K562 (cell line): Measurements from ENCODE around the gene MBNL1. TPM values are rescaled to one million over a fixed set of nuclear protein-coding genes. Genes with fewer than 3 reads are reported as not detected.

ENCODE experiments used
- ATAC-seq: fragments of 200-7000 bp; cut with Tn5 transposase; 3 replicates; pipeline ENCODE4 v1.9.1; 2020; ENCODE audit warnings: moderate library complexity
- BruUV-seq: library from RNA; stranded (reverse); fragments of 400-500 nt; replicated peaks from 2 replicates; lab custom pipeline; 2021; lab: Mats Ljungman, UMichigan
- CTCF ChIA-PET: fragments of 300-600 bp; formaldehyde crosslinking; extraction: SDS; loops from one replicate; lab custom pipeline; 2021; ENCODE audit warnings: low intra/inter-chr PET ratio; lab: Yijun Ruan, JAX
- POLR2A ChIA-PET: fragments of 300-600, 350-650 bp; sonication (Branson Sonifier 250); formaldehyde crosslinking; extraction: SDS; loops from one replicate; lab custom pipeline; 2021; ENCODE audit warnings: antibody characterized with exemption, inconsistent platforms; lab: Yijun Ruan, JAX
- DNase-seq, 4 experiments: peaks; one replicate each; pipeline versions ENCODE4 v3.0.0 to v3.0.0-alpha.2; 2011 to 2018; ENCODE audit warnings: low spot score in 3 of 4, mixed read lengths in 3 of 4; ENCODE audit errors: extremely low read depth in 1 of 4
- FAIRE-seq: peaks from 2 replicates; lab custom pipeline; 2011; peaks lifted over from hg19 to GRCh38; lab: Jason Lieb, UNC
- H2AFZ ChIP-seq: 2 replicates; pipeline ENCODE4 v1.6.0; 2011; ENCODE audit warnings: low read depth, low read length, control low read depth, inconsistent platforms
- H3K27ac ChIP-seq: fragments of 200-600 bp; 3 replicates; pipeline ENCODE4 v1.8.0; 2011; ENCODE audit warnings: low read depth, mild to moderate bottlenecking, control low read depth, inconsistent platforms, low read length, moderate library complexity, mixed read lengths; ENCODE audit errors: extremely low read depth
- H3K27me3 ChIP-seq, 2 experiments: fragments of 300-600 bp in 1 of 2; 2 replicates in 1 of 2; 3 replicates in 1 of 2; pipeline versions ENCODE4 v1.6.0 to v1.8.0; 2011; ENCODE audit warnings: inconsistent platforms in 2 of 2, low read length in 2 of 2, mild to moderate bottlenecking in 1 of 2, mixed read lengths in 1 of 2, moderate library complexity in 1 of 2; ENCODE audit not compliant: control insufficient read depth in 2 of 2, insufficient read depth in 2 of 2
- H3K36me3 ChIP-seq: fragments of 300-600 bp; 3 replicates; pipeline ENCODE4 v1.8.0; 2011; ENCODE audit warnings: mild to moderate bottlenecking, low read length, inconsistent platforms; ENCODE audit not compliant: control insufficient read depth, insufficient read depth
- H3K4me1 ChIP-seq, 2 experiments: fragments of 200-600 bp in 1 of 2; replicated peaks in 1 of 2; 2 replicates in 1 of 2; 3 replicates in 1 of 2; pipeline versions ENCODE4 v1.5.1 to v1.8.0; 2011; ENCODE audit warnings: inconsistent platforms in 2 of 2, low read length in 2 of 2, mild to moderate bottlenecking in 1 of 2, mixed read lengths in 1 of 2, moderate library complexity in 1 of 2; ENCODE audit not compliant: control insufficient read depth in 2 of 2, insufficient read depth in 2 of 2
- H3K4me2 ChIP-seq: 2 replicates; pipeline ENCODE4 v1.6.1; 2011; ENCODE audit warnings: low read length, control low read depth, inconsistent platforms, mixed read lengths; ENCODE audit not compliant: insufficient read depth
- H3K4me3 ChIP-seq: fragments of 200-600 bp; sonication (generic), shearing (Covaris generic); 2 replicates; pipeline ENCODE4 v1.5.1; 2016; ENCODE audit warnings: control low read depth, inconsistent platforms
- H3K79me2 ChIP-seq: fragments of 200-600 bp; 3 replicates; pipeline ENCODE4 v1.8.0; 2011; ENCODE audit warnings: low read length, inconsistent platforms; ENCODE audit not compliant: control insufficient read depth, insufficient read depth
- H3K9ac ChIP-seq, 2 experiments: 2 replicates each; pipeline versions ENCODE4 v1.6.0 to v1.6.1; 2011; ENCODE audit warnings: low read depth in 2 of 2, low read length in 2 of 2, control low read depth in 1 of 2, inconsistent platforms in 1 of 2, mild to moderate bottlenecking in 1 of 2, mixed read lengths in 1 of 2; ENCODE audit not compliant: insufficient read depth in 1 of 2
- H3K9me1 ChIP-seq: one replicate; pipeline ENCODE4 v1.6.0; 2011; ENCODE audit warnings: inconsistent platforms, mild to moderate bottlenecking, low read length, moderate library complexity; ENCODE audit not compliant: control insufficient read depth, insufficient read depth
- H3K9me3 ChIP-seq: replicated peaks from 2 replicates; pipeline ENCODE4 v1.5.1; 2011; ENCODE audit warnings: low read depth, low read length, inconsistent platforms; ENCODE audit not compliant: control insufficient read depth, insufficient read depth
- H4K20me1 ChIP-seq: replicated peaks from 2 replicates; pipeline ENCODE4 v1.6.1; 2011; ENCODE audit warnings: low read length, inconsistent platforms, mixed read lengths; ENCODE audit not compliant: control insufficient read depth, insufficient read depth
- C11orf30 ChIP-seq: fragments of 450-650 bp; IDR thresholded peaks from 2 replicates; pipeline ENCODE4 v1.6.1; 2016; ENCODE audit warnings: low read depth, mild to moderate bottlenecking
- CREB1 ChIP-seq, 2 experiments: sonication (generic) in 1 of 2; formaldehyde crosslinking in 1 of 2; IDR thresholded peaks; 2 replicates each; pipeline versions ENCODE4 v1.6.1 to v1.8.0; 2012 to 2022; ENCODE audit warnings: inconsistent platforms in 1 of 2, mild to moderate bottlenecking in 1 of 2, missing genetic modification reagents in 1 of 2, moderate library complexity in 1 of 2
- EGR1 ChIP-seq: fragments of 450-650 bp; conservative IDR thresholded peaks from 2 replicates; pipeline ENCODE4 v1.6.1; 2017; ENCODE audit warnings: mild to moderate bottlenecking
- ETS2 ChIP-seq: IDR thresholded peaks from 2 replicates; pipeline ENCODE4 v1.6.1; 2016; ENCODE audit warnings: borderline replicate concordance, missing genetic modification characterization, mild to moderate bottlenecking, moderate library complexity, missing compliant biosample characterization; ENCODE audit not compliant: poor library complexity, severe bottlenecking
- FOXK2 ChIP-seq, 2 experiments: fragments of 450-650 bp; IDR thresholded peaks in 1 of 2; conservative IDR thresholded peaks in 1 of 2; 2 replicates each; pipeline ENCODE4 v1.6.1; 2016; ENCODE audit warnings: low read depth in 2 of 2, mild to moderate bottlenecking in 1 of 2
- HOXB6 ChIP-seq: fragments of 250-450 bp; sonication (Bioruptor Pico); IDR thresholded peaks from 2 replicates; pipeline ENCODE4 v1.5.1; 2022; ENCODE audit warnings: mild to moderate bottlenecking, borderline replicate concordance
- IRF2 ChIP-seq: sonication (generic); formaldehyde crosslinking; IDR thresholded peaks from 2 replicates; pipeline ENCODE4 v1.8.1; 2022; ENCODE audit warnings: mild to moderate bottlenecking, missing genetic modification reagents
- JUND ChIP-seq, 2 experiments: IDR thresholded peaks; 2 replicates in 1 of 2; 3 replicates in 1 of 2; pipeline ENCODE4 v1.6.1; 2011; ENCODE audit warnings: borderline replicate concordance in 2 of 2, low read depth in 2 of 2, low read length in 2 of 2, improper control_type of control experiment in 1 of 2, missing biosample characterization in 1 of 2, missing genetic modification characterization in 1 of 2, missing genetic modification reagents in 1 of 2
- L3MBTL2 ChIP-seq: fragments of 450-650 bp; IDR thresholded peaks from 2 replicates; pipeline ENCODE4 v1.6.1; 2016; ENCODE audit warnings: mild to moderate bottlenecking, moderate library complexity
- MAFF ChIP-seq: IDR thresholded peaks from 2 replicates; pipeline ENCODE4 v1.6.1; 2012; ENCODE audit warnings: low read length, improper control_type of control experiment
- MAFG ChIP-seq: fragments of 450-650 bp; conservative IDR thresholded peaks from 2 replicates; pipeline ENCODE4 v1.6.1; 2016; ENCODE audit warnings: missing genetic modification characterization, missing compliant biosample characterization
- MBD2 ChIP-seq: sonication (generic); IDR thresholded peaks from 2 replicates; pipeline ENCODE4 v1.6.1; 2016; ENCODE audit warnings: low read depth, borderline replicate concordance
- MEF2A ChIP-seq: IDR thresholded peaks from 2 replicates; pipeline ENCODE4 v1.6.1; 2011; ENCODE audit warnings: low read depth, mild to moderate bottlenecking, low read length, moderate library complexity; ENCODE audit not compliant: control insufficient read depth
- PURB ChIP-seq: sonication (generic); formaldehyde crosslinking; IDR thresholded peaks from 2 replicates; pipeline ENCODE4 v1.9.0; 2021; ENCODE audit warnings: low read depth, mild to moderate bottlenecking, missing genetic modification reagents
- SAFB ChIP-seq: fragments of 200-400 bp; formaldehyde crosslinking; IDR thresholded peaks from 2 replicates; pipeline ENCODE4 v1.6.1; 2017; ENCODE audit warnings: low read depth, low read length, borderline replicate concordance
- SMAD2 ChIP-seq: fragments of 150-350 bp; IDR thresholded peaks from 2 replicates; pipeline ENCODE4 v1.6.1; 2014; ENCODE audit warnings: low read depth, mild to moderate bottlenecking, low read length
- SMARCA4 ChIP-seq: fragments of 450-650 bp; IDR thresholded peaks from 2 replicates; pipeline ENCODE4 v1.6.1; 2016
- STAT5A ChIP-seq: IDR thresholded peaks from 2 replicates; pipeline ENCODE4 v1.6.1; 2012; ENCODE audit warnings: low read length, inconsistent platforms, borderline replicate concordance
- TAF1 ChIP-seq: IDR thresholded peaks from 2 replicates; pipeline ENCODE4 v1.6.1; 2011; ENCODE audit warnings: mild to moderate bottlenecking, low read length, moderate library complexity; ENCODE audit not compliant: insufficient read depth, control insufficient read depth, severe bottlenecking; ENCODE audit errors: extremely low read depth
- TGIF2 ChIP-seq: sonication (generic); formaldehyde crosslinking; IDR thresholded peaks from 2 replicates; pipeline ENCODE4 v1.8.1; 2022; ENCODE audit warnings: mild to moderate bottlenecking, missing genetic modification reagents, moderate library complexity
- ZKSCAN3 ChIP-seq: fragments of 250-450 bp; sonication (Bioruptor Pico); IDR thresholded peaks from 2 replicates; pipeline ENCODE4 v1.4.0; 2020
- ZNF212 ChIP-seq: fragments of 450-650 bp; formaldehyde crosslinking; IDR thresholded peaks from 2 replicates; pipeline ENCODE4 v1.4.0; 2020; ENCODE audit warnings: mild to moderate bottlenecking
- ZNF316 ChIP-seq: fragments of 450-650 bp; IDR thresholded peaks from 2 replicates; pipeline ENCODE4 v1.6.1; 2016
- WGBS: fragments of 100-300 bp; shearing (Covaris generic); methylation state at CpG from one replicate; pipeline ENCODE4 v1.1.6; 2016; ENCODE audit warnings: low coverage, mixed read lengths; ENCODE audit not compliant: insufficient coverage; ENCODE audit errors: missing lambda C conversion rate; 5-methylcytosine and 5-hydroxymethylcytosine counted together
- in situ Hi-C: fragments of 300-500 bp; cut with MboI; formaldehyde crosslinking; loops from 4 replicates; pipeline ENCODE4 v1.15.0; 2018; ENCODE audit warnings: inconsistent platforms, mixed read lengths
- intact Hi-C: fragments of 100-400 bp; cut with micrococcal nuclease; formaldehyde crosslinking; loops from 2 replicates; pipeline ENCODE4 v1.14.2; 2022
- polyA plus RNA-seq, 8 experiments: library from polyadenylated mRNA; depleted of rRNA in 4 of 8; stranded (reverse) in 5 of 8; unstranded in 3 of 8; fragments of >200 nt; fragmentation: Nextera tagmentation in 2 of 8; fragmentation: Illumina TruSeq in 1 of 8; extraction: Ambion mirVana in 2 of 8; extraction: Trizol in 1 of 8; gene quantifications; 2 replicates each; pipeline versions ENCODE4 v1.2.1 to v1.2.3, GENCODE V29; 2011 to 2014; ENCODE audit warnings: inconsistent platforms in 1 of 8, missing spikeins in 1 of 8
- total RNA-seq, 7 experiments: library from RNA; depleted of rRNA in 6 of 7; stranded (reverse); fragments of >200 nt in 6 of 7; fragmentation: Illumina TruSeq in 2 of 7; extraction: Trizol in 2 of 7; gene quantifications; 2 replicates each; pipeline versions ENCODE4 v1.2.1 to v1.2.3, GENCODE V29; 2011 to 2021; ENCODE audit warnings: low replicate concordance in 1 of 7
- TF ChIP-seq, protein P1 (sequence below): fragments of 250-450 bp; sonication (Bioruptor Pico); IDR thresholded peaks from 2 replicates; pipeline ENCODE4 v1.4.0; 2020; ENCODE audit warnings: borderline replicate concordance

MBNL1 gene
- total and polyA plus RNA-seq, 9 of the 15 experiments (the other 6 are each of a cell fraction or from before 2014, with no cell fraction given) = 70.3 to 243 (median 220) TPM

DNA sequence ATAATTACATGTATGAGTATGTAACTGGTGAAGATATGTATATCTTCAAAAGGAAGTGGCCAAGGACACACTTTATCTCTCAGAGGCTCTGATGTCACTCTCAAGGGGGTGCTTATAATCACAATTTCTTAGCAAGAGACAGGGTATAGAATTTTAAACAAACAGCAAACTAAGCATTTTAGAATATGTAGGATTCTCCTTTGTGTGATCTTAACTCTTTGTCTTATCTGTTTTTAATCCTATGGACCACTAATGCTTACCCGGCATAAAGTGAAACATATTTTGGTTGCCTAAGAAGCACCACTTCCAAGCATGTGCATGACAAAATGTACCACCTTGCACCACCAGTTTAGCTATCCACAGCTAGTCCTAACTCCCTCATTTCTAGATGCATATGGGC is 8.2 kb upstream of the MBNL1 start:
- BruUV-seq = no TSS peak
- intact Hi-C loops (no loop called here), in situ Hi-C loops (no loop called here)
- peaks cover 10% of the 10 kb centered on the region; the same call in 1 of the 3 replicates for H3K36me3 ChIP-seq
- ATAC-seq (peak; percentile 39), FAIRE-seq (no peak), DNase-seq (no peak)
- WGBS = 53% methylated on average over 1 of the region's 1 CpG
- no peak overlapping the region for H3K9ac ChIP-seq
- no peak overlapping the region; the same call in 1 of the 2 replicates for H2AFZ ChIP-seq
- H3K9me3 ChIP-seq = no peaks in the 10 kb centered on the region; the same call in 1 of the 2 replicates
- H3K4me3 ChIP-seq = no peak overlapping the region
- peaks cover 90% of the 10 kb centered on the region for H3K79me2 ChIP-seq
- CTCF ChIA-PET = no interaction called here
- POLR2A ChIA-PET = no interaction called here
- no peak overlapping the region for H3K27ac ChIP-seq
- peaks cover 5 to 45% of the 10 kb centered on the region in 2 experiments for H3K4me1 ChIP-seq
- no peaks in the 10 kb centered on the region for H3K9me1 ChIP-seq
- no peaks in the 10 kb centered on the region for H4K20me1 ChIP-seq
- H3K4me2 ChIP-seq = no peak overlapping the region; the same call in 1 of the 2 replicates
- no peaks in the 10 kb centered on the region for H3K27me3 ChIP-seq
- TF ChIP-seq ZKSCAN3 (no peak), MEF2A (no peak), L3MBTL2 (no peak), MAFG (tag) (peak; percentile 26; the same call in 1 of the 2 replicates), ZNF316 (peak; percentile 81), C11orf30 (peak; percentile 70), CREB1 (IDR thresholded peaks at IDR 0.05) (no peak), CREB1 (CRISPR knock-in tag; IDR thresholded peaks at IDR 0.05) (no peak), ETS2 (no peak), IRF2 (no peak), SAFB (no peak), PURB (no peak), STAT5A (no peak), JUND (IDR thresholded peaks at IDR 0.05; ENCODE audit: borderline replicate concordance, low read depth, low read length) (0 out of 2 replicates have a peak, but pooled peaks have one; percentile 27), JUND (tag; IDR thresholded peaks at IDR 0.05; ENCODE audit: borderline replicate concordance, low read depth, low read length) (no peak; the same call in 2 of the 3 replicates), ZNF212 (no peak), SMARCA4 (no peak), FOXK2 (conservative IDR thresholded peaks at IDR 0.05 in 1 of 2, IDR thresholded peaks at IDR 0.05 in 1 of 2; ENCODE audit: low read depth in 2 of 2) (no peak), MBD2 (no peak), HOXB6 (no peak), MAFF (peak; percentile 38; the same call in 1 of the 2 replicates), TGIF2 (CRISPR knock-in tag) (no peak), SMAD2 (no peak), EGR1 (no peak), TAF1 (no peak)
- TF ChIP-seq, protein P1, sequence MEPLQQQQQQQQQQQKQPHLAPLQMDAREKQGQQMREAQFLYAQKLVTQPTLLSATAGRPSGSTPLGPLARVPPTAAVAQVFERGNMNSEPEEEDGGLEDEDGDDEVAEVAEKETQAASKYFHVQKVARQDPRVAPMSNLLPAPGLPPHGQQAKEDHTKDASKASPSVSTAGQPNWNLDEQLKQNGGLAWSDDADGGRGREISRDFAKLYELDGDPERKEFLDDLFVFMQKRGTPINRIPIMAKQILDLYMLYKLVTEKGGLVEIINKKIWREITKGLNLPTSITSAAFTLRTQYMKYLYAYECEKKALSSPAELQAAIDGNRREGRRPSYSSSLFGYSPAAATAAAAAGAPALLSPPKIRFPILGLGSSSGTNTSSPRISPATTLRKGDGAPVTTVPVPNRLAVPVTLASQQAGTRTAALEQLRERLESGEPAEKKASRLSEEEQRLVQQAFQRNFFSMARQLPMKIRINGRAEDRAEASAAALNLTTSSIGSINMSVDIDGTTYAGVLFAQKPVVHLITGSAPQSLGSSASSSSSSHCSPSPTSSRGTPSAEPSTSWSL (CRISPR knock-in tag) = no peak
